Measurements from ENCODE around the gene C2orf68. TPM values are rescaled to one million over a fixed set of nuclear protein-coding genes. Genes with fewer than 3 reads are reported as not detected.
"Not testable (repeated sequence)": the region's sequence is repeated elsewhere in the genome, so short reads cannot be mapped to it uniquely, and the experiment has no call there.

C2orf68 gene
- total and polyA plus RNA-seq, 12 donors, result 11.7 to 48.9 (median 27.5) TPM

DNA sequence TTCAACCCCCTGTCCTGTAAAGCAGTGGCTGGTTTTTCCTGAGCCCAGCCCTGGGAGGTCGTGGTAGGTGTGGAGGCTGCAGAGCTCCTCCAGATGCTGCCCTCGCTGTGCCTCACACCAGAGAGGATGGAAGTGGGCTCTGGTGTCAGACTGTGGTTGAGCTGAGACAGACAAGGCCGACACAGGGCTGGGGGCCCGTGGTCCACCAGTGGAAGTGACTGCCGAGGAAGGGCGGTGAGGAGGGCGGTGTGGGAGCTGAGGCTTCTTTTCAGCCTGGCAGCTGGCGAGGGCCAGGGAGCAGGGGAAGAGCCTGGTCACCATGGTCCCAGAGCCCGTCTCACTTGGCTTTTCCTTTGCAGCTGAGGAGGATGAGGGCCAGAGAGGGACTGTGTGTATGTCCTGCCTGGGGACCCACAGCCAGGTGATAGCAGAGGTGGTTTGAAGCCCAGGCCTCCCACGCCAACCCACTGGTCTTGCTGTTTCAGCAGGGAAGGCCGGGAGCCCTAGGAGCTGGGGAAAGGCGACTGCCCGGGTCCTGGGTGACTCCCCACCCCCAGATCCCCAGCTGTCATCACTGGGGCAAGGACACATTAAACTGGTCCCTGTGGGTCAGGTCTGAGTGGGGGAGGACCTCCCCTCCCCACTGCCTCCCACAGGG, 47.6 kb upstream of the C2orf68 start:
- DNase-seq, result no peak
- no peak overlapping the region for H3K4me3 ChIP-seq
- TF ChIP-seq CTCF (IDR thresholded peaks at IDR 0.05) (no peak), POLR2A (IDR thresholded peaks at IDR 0.05) (no peak)
- no peaks in the 10 kb centered on the region for H3K36me3 ChIP-seq (replicated peaks in 1 of 2)
- no peak overlapping the region for H3K27ac ChIP-seq
- intact Hi-C loops (cut with DNase I), result loop anchor here in 1 of 2 donors (10.0 kb wide), 1 partner anchor 425 kb away; no protein-coding TSS in a partner anchor
- WGBS, 4 donors, result 89 to 92% (median 91%) methylated on average over 8 to 13 of the region's 13 CpGs
- no peaks in the 10 kb centered on the region for H3K4me1 ChIP-seq (replicated peaks in 1 of 2)
- no peaks in the 10 kb centered on the region for H3K27me3 ChIP-seq
- H3K9me3 ChIP-seq (replicated peaks in 1 of 3), result no peaks in the 10 kb centered on the region

- intact Hi-C loops (cut with DNase I), result loop anchor here in 1 of 2 donors (10.0 kb wide), 1 partner anchor 427 kb away; no protein-coding TSS in a partner anchor
- WGBS, 4 donors, result 93 to 100% (median 98%) methylated on average over 4 of the region's 4 CpGs
- H3K27ac ChIP-seq; H3K36me3 ChIP-seq (replicated peaks in 1 of 2); H3K9me3 ChIP-seq (replicated peaks in 1 of 3); H3K4me3 ChIP-seq; DNase-seq; H3K27me3 ChIP-seq; H3K4me1 ChIP-seq (replicated peaks in 1 of 2): not testable (repeated sequence)
Measured at GRCh38 chr2:85657399-85657798, 45.5 kb upstream of the C2orf68 start.

GRCh38 chr2:85656468-85656867, 44.6 kb upstream of the C2orf68 start:
- TF ChIP-seq CTCF (IDR thresholded peaks at IDR 0.05) (no peak), POLR2A (IDR thresholded peaks at IDR 0.05) (no peak)
- intact Hi-C loops (cut with DNase I), result loop anchor here in 1 of 2 donors (10.0 kb wide), 1 partner anchor 428 kb away; no protein-coding TSS in a partner anchor
- WGBS, 4 donors, result 65 to 70% (median 69%) methylated on average over 3 of the region's 3 CpGs

DNA sequence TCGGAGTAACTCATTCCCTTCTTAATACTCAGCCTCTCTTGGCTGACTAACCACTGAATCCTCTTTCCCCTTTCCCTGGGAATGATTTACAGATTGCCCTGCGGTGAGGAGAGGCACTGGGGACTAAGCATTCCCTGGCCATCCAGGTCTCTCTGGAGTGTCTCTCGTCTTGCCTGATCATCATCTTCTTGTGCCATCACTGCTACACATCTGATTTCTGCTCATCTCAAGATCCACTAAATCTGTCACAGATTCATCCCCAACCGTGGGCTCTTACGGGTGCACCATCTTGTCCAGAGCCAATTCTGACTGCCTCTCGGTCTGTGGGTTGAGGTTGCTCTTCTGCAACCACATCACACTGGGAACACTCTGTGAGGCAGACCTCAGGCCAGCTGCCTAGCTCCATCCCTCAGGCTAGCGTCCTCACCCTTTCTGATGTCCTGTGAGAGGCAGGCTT, 44.1 kb upstream of the C2orf68 start:
- 88 to 91% (median 90%) methylated on average over 3 to 7 of the region's 7 CpGs for WGBS, 4 donors
- Histone ChIP-seq H3K9me3 (replicated peaks in 1 of 3) (no peaks in the 10 kb centered on the region), H3K4me1 (replicated peaks in 1 of 2) (no peaks in the 10 kb centered on the region), H3K4me3 (no peak overlapping the region), H3K36me3 (replicated peaks in 1 of 2) (peaks cover 0 to 14% of the 10 kb centered on the region in 2 donors), H3K27me3 (no peaks in the 10 kb centered on the region), H3K27ac (no peak overlapping the region)
- intact Hi-C loops (cut with DNase I), result loop anchor here in 1 of 2 donors (10.0 kb wide), 1 partner anchor 429 kb away; no protein-coding TSS in a partner anchor
- no peak for TF ChIP-seq POLR2A (IDR thresholded peaks at IDR 0.05)
- no peak for TF ChIP-seq CTCF (IDR thresholded peaks at IDR 0.05)
- DNase-seq, result no peak

More at GRCh38 chr2:85656468-85656867, 44.6 kb upstream of the C2orf68 start:
- peaks cover 0 to 9% of the 10 kb centered on the region in 2 donors for H3K36me3 ChIP-seq (replicated peaks in 1 of 2)
- no peaks in the 10 kb centered on the region for H3K9me3 ChIP-seq (replicated peaks in 1 of 3)
- H3K4me1 ChIP-seq (replicated peaks in 1 of 2), result no peaks in the 10 kb centered on the region
- H3K4me3 ChIP-seq, result no peak overlapping the region
- H3K27me3 ChIP-seq, result no peaks in the 10 kb centered on the region
- no peak overlapping the region for H3K27ac ChIP-seq
- peak in 1 of 7 donors; percentile 24 for DNase-seq

Measured in adrenal gland (tissue), 12 donors.